SK-N-DZ (cell line): ENCODE results near the gene GMPR2. TPM values are rescaled to one million over a fixed set of nuclear protein-coding genes. Genes with fewer than 3 reads are reported as not detected.

Source experiments
- DNase-seq: peaks from one replicate; pipeline ENCODE4 v3.0.0-alpha.2; 2015; ENCODE audit warnings: low spot score
- polyA plus RNA-seq, 2 experiments: library from polyadenylated mRNA; depleted of rRNA; stranded (reverse); fragments of >200 nt; gene quantifications; 2 replicates each; pipeline ENCODE4 v1.2.3, GENCODE V29; 2014

GMPR2 gene
- polyA plus RNA-seq (2014; cell fraction: cytosol; rRNA removed) = 120 and 138 TPM in 2 replicates
- polyA plus RNA-seq (2014; cell fraction: nucleus; rRNA removed) = 90.3 and 107 TPM in 2 replicates

GRCh38 chr14:24232645-24233537 lies at the start of gene GMPR2:
TSS of gene GMPR2 (plus strand) at chr14:24232929. CDS start at chr14:24233254, 325 bp downstream.
- DNase-seq = no peak

DNA sequence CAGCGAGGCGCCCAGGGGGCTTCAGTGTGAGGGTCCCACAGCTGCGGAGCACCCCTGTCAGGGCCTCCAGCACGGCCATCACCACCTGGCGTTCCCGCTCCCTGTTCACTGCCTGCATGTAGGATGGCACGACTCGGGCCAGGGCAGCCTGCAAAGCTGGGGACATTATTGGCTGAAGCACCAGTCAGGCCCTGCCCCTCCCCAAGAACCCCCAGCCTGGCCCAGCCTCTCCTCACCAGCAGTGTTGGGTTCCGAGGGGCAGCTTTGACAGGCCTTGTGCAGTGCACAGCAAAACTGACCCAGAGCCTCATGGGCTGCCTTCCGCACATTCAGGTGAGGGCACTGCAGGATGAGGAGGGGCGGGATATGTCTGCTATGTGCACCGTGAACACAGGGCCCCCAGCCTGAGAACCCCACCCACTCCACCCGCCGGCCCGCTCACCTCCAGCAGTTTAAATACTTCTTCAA lies 49.7 kb upstream of the GMPR2 start:
- DNase-seq = no peak

DNA sequence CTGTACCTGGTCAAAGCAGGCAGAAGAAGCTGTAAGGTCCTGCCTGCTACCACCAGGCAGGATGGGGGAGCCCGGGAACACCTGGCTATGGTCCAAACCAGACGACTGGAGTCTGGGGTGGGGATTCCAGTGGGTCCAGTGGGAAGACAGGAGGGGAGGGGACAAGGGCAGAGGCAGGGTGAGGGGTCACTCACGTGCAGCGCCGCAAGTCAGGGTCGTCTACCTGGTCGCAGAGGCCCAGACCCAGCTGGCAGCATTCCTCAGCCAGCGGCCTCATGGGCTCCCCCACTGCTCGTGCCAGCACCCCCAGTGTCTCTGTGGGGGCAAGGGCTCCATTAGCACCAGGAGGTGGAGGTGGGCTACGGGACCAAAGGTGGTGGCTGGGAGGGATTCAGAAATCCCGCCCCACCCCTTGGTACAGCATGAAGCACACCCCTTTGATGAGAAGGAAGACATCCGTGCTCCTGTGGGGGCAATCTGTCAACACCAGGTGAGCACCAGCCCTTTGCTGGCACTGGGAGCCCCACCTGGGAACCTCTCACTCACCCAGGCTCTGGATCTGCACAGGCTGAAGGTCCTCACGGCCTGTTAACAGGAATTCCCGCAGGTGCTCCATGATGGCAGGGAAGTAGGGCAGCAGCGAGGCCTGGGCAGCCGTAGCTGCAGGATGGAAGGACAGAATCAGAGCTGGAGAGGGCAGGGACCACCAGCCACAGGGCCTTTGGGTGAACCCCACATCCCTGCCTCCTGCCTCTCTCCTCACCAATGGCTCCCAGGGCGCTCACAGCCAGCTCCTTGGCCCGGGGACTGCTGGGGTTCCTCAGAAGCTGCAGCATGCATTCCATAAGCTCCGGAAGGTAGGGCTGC lies 48.4 kb upstream of the GMPR2 start:
- DNase-seq = no peak

DNA sequence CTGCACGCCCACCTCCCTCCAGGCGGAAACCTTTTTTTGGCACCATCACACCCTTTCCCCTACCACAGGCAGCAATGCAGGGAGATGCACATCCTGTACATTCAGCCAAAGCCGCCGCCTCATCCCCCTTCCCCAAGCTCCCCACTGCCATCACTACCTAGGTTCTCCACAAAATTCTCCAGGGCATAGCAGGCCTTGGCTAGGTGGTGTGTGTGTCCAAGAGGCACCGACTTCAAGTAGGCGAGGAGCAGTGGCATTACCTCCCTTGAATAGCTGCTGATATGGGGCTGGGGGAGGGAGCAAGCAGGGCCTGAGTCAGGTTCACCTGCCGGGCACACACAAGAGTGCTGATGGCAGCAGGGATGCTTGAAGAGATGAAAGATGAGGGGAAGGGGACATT lies 47.7 kb upstream of the GMPR2 start:
- DNase-seq = no peak

DNA sequence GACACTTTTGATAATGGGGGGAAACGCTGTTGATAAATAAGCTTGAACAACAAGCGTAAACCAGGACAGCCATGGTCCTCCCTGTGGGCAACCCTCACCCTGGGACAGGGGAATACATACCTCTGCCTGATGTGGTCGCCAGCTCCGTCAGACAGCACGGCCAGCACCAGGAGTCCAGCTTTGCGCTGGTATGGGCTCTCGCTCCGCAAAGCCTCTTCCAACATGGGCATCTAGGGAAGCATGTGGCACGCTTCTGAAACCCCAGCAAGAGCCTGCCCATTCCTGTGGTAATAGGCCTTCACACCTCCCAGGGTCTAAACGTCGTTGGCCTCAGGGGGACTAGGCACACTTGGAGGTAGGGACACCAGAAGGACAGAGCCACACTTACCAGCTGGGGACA lies 47.0 kb upstream of the GMPR2 start:
- DNase-seq = no peak

DNA sequence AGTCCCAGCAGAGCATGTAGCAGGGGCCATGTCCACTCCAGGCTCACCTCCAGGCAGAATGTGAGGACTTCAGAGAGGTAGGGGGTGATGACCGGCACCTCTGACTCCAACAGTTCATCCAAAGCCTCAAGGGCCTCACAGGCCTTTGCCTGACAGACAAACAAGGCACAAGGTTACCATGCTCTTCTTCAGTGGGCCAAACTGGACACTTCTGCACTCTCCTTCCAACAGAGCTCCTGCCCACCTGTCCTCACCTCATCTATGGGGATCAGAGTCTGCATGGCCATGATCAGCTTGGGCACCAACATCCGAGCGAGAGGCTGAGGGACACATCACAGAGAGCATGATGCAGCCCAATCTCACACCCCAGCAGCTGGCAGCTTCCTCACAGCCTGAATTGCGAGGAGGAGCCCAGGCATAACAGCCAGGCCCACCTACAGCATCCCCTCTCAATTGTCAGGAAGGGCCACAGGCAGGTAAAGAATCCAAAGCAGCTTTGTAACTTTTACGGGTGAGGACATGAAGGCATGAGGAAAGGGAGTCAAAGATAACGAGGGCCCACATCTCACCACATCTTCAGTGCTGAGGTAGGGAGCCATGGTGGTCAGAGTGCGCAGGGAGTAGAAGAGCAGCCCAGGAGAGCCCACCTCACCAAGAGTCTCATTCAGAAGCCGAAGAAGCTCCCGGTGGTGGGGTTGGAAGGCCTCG lies 45.7 kb upstream of the GMPR2 start:
- no peak for DNase-seq

- no peak for DNase-seq
These were observed 45.2 kb upstream of the GMPR2 start for GRCh38 chr14:24187539-24187915.

- peak; percentile 97 for DNase-seq
These were observed 44.3 kb upstream of the GMPR2 start, which contains the start of gene IPO4 for GRCh38 chr14:24188251-24189058. TSS of gene IPO4 (minus strand) at chr14:24188816. CDS start at chr14:24188787, 29 bp downstream.

DNA sequence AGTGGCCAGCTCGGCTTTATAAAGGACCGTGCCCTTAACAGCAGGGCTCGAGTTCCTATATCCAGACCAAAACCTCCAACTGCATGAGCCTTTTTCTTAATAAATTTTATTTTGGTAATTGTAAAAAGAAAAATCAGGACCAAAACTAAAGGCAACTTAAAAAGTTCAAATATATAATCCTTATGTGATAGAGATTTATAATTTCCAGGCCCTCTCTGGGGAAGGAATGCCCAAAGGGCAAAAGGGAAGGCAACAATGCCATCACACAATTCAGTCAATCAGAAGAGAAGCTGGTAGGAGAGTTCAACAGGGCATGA lies 43.7 kb upstream of the GMPR2 start:
- no peak for DNase-seq

DNA sequence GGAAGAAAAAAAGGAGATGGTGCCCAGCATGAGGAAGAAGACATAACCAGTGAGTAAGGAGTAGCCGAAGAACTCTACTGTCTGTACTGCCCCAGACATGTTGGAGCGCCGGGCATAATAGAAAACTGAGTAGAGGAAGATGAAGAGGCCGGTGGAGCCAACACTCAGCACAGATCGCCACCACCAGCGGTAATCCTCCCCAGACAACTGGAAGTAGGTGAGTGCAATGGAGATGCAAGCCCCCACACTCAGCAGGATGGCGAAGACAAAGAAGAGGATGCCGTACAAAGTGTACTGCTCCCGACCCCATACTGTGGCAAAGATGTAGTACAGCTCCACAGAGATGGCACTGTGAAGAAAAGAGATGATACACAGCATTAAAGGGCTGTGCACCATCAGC lies 43.3 kb upstream of the GMPR2 start:
- DNase-seq = no peak

DNA sequence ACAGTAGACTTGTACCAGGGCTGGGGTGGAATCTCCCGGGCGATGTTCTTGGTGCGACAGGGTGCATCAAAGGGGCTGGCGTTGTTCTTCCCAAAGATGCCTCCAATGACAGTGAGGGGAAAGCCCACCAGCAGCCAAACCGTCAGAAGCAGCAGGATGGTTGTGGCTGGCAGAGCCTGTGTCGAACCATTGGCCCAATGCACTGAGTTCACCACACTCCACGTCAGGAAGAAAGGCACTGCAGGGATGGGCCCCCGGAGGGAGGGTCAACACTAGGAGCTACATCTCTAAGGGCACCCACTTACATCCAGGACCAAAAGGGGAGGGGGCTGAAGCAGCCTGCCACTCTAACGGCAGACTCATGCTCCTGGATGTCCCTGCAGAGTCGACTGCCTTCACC lies 42.3 kb upstream of the GMPR2 start:
- DNase-seq = no peak

- no peak for DNase-seq
These were observed 39.8 kb upstream of the GMPR2 start for GRCh38 chr14:24192933-24193332.

GRCh38 chr14:24194186-24194872 lies 38.4 kb upstream of the GMPR2 start:
- no peak for DNase-seq

- no peak for DNase-seq
These were observed 37.9 kb upstream of the GMPR2 start for GRCh38 chr14:24194873-24195185.

- DNase-seq = peak; percentile 91
These were observed 37.3 kb upstream of the GMPR2 start, which contains the start of gene TM9SF1 for GRCh38 chr14:24195186-24196070. TSS of gene TM9SF1 (minus strand) at chr14:24195441. CDS start at chr14:24195019, 422 bp downstream.

DNA sequence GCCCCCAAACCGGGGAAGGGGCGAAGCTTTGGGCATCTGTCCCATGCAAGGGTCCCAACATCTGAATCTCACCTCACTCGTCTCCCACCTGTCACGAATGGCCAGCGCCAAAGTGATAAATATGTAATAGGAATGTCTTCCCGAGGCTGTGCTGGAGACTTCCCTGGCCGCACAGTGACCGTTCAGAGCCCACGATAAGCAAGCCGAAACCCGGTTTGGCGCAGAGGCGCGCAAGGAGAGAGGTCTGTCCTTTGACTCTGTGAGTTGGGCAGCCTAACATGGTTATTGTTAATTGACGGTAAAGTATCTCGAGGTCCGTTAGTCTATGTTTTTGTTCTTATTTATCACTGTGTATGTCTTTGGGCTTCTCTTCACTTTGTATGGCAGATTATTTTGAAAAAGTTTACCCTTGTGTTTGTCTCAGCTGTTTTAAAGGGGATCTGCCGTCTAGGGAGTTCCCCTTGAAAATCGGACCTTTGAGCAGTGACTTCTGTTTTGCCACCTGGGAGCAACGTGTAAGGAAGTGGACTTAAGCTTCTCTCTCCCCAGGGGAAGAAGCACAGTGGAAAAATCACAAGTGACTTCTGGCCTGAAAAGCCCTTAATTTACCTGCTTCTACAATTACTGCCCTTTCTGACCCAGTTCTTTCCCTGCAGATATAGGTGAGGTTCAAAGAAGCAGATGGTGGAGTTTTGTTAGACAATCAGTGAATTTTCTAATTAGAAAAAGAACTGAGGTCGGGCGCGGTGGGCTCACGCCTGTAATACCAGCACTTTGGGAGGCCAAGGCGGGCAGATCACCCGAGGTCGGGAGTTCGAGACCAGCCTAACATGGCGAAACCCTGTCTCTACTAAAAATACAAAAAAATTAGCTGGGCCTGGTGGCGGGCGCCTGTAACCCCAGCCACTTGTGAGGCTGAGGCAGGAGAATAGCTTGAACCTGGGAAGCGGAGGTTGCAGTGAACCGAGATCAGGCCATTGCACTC lies 36.4 kb upstream of the GMPR2 start:
- DNase-seq = peak; percentile 41

- DNase-seq = no peak
These were observed 35.7 kb upstream of the GMPR2 start for GRCh38 chr14:24197056-24197450.
